Neural cell (in vitro differentiated cells): ENCODE measurements around the gene PIAS4. TPM values are rescaled to one million over a fixed set of nuclear protein-coding genes. Genes with fewer than 3 reads are reported as not detected.

Experiments used
- H2AFZ ChIP-seq: fragments of 200-600, 300-800 bp; sonication (generic), shearing (Covaris generic); 2 replicates; pipeline ENCODE4 v1.6.0; 2014; ENCODE audit warnings: low read depth, mild to moderate bottlenecking, antibody characterized with exemption, low read length, moderate library complexity
- H3F3A ChIP-seq: fragments of 200-600 bp; shearing (Covaris generic); 2 replicates; pipeline ENCODE4 v1.6.1; 2016; ENCODE audit warnings: mild to moderate bottlenecking, moderate library complexity, mixed read lengths, antibody characterized with exemption, low read length; ENCODE audit not compliant: insufficient read depth, poor library complexity, severe bottlenecking
- H3K27ac ChIP-seq: fragments of 200-600, 300-800 bp; sonication (generic), shearing (Covaris generic); 2 replicates; pipeline ENCODE4 v1.5.1; 2014; ENCODE audit warnings: mild to moderate bottlenecking, low read length, moderate library complexity
- H3K27me3 ChIP-seq: fragments of 300-800, 200-600 bp; sonication (generic), shearing (Covaris generic); 2 replicates; pipeline ENCODE4 v1.6.0; 2014; ENCODE audit warnings: mild to moderate bottlenecking, low read depth, low read length, moderate library complexity; ENCODE audit not compliant: insufficient read depth
- H3K36me3 ChIP-seq: fragments of 300-800, 200-600 bp; sonication (generic), shearing (Covaris generic); 2 replicates; pipeline ENCODE4 v1.5.1; 2014; ENCODE audit warnings: mild to moderate bottlenecking, antibody characterized with exemption, low read length, moderate library complexity; ENCODE audit not compliant: insufficient read depth
- H3K4me2 ChIP-seq: fragments of 300-800, 200-600 bp; sonication (generic), shearing (Covaris generic); 2 replicates; pipeline ENCODE4 v1.6.0; 2014; ENCODE audit warnings: mild to moderate bottlenecking, low read length
- H3K4me3 ChIP-seq: fragments of 300-800, 200-600 bp; sonication (generic), shearing (Covaris generic); 2 replicates; pipeline ENCODE4 v1.5.1; 2014; ENCODE audit warnings: mild to moderate bottlenecking, low read length, moderate library complexity
- H3K79me2 ChIP-seq: fragments of 200-600 bp; shearing (Covaris generic); replicated peaks from 2 replicates; pipeline ENCODE4 v1.6.0; 2014; ENCODE audit warnings: mild to moderate bottlenecking, low read length, moderate library complexity; ENCODE audit not compliant: insufficient read depth
- H3K9ac ChIP-seq: fragments of 300-800, 200-600 bp; sonication (generic), shearing (Covaris generic); 2 replicates; pipeline ENCODE4 v1.6.1; 2016; ENCODE audit warnings: mild to moderate bottlenecking, low read length, mixed read lengths
- H3K9me2 ChIP-seq: fragments of 200-600 bp; shearing (Covaris generic); 2 replicates; pipeline ENCODE4 v1.6.1; 2016; ENCODE audit warnings: mild to moderate bottlenecking, low read length, mixed read lengths; ENCODE audit not compliant: insufficient read depth
- H3K9me3 ChIP-seq: fragments of 200-600, 300-800 bp; sonication (generic), shearing (Covaris generic); 2 replicates; pipeline ENCODE4 v1.6.1; 2016; ENCODE audit warnings: mild to moderate bottlenecking, mixed run types, low read length, moderate library complexity, mixed read lengths
- H4K20me1 ChIP-seq: fragments of 200-600 bp; shearing (Covaris generic); 2 replicates; pipeline ENCODE4 v1.6.1; 2016; ENCODE audit warnings: mild to moderate bottlenecking, mixed run types; ENCODE audit not compliant: insufficient read depth
- EP300 ChIP-seq: fragments of 450-650 bp; conservative IDR thresholded peaks from 2 replicates; pipeline ENCODE4 v1.6.1; 2014; ENCODE audit warnings: antibody characterized with exemption, mild to moderate bottlenecking, moderate library complexity; ENCODE audit not compliant: poor library complexity, severe bottlenecking
- EZH2 ChIP-seq: fragments of 200-600, 300-800 bp; shearing (Covaris generic), sonication (generic); IDR thresholded peaks from 2 replicates; pipeline ENCODE4 v1.6.1; 2014; ENCODE audit warnings: antibody characterized with exemption, low read length, borderline replicate concordance, mild to moderate bottlenecking; ENCODE audit not compliant: insufficient read depth, poor library complexity, severe bottlenecking
- MXI1 ChIP-seq: fragments of 450-650 bp; conservative IDR thresholded peaks from 2 replicates; pipeline ENCODE4 v1.6.1; 2014; ENCODE audit warnings: antibody characterized with exemption, mild to moderate bottlenecking; ENCODE audit not compliant: poor library complexity, severe bottlenecking
- POLR2AphosphoS5 ChIP-seq: IDR thresholded peaks from 2 replicates; pipeline ENCODE4 v1.6.1; 2012
- RAD21 ChIP-seq: fragments of 450-650 bp; conservative IDR thresholded peaks from 2 replicates; pipeline ENCODE4 v1.6.1; 2014; ENCODE audit warnings: antibody characterized with exemption, mild to moderate bottlenecking, moderate library complexity
- SMC3 ChIP-seq: fragments of 450-650 bp; conservative IDR thresholded peaks from 2 replicates; pipeline ENCODE4 v1.6.1; 2014; ENCODE audit warnings: antibody characterized with exemption, mild to moderate bottlenecking, moderate library complexity; ENCODE audit not compliant: poor library complexity
- TAF1 ChIP-seq: IDR thresholded peaks from 2 replicates; pipeline ENCODE4 v1.6.1; 2012; ENCODE audit warnings: low read depth
- polyA plus RNA-seq: library from polyadenylated mRNA; depleted of rRNA; stranded (reverse); fragments of >200 nt; gene quantifications from 2 replicates; pipeline ENCODE4 v1.2.3, GENCODE V29; 2014
- TF ChIP-seq, protein P1 (sequence below): IDR thresholded peaks from 2 replicates; pipeline ENCODE4 v1.6.1; 2012; ENCODE audit warnings: borderline replicate concordance
- TF ChIP-seq, protein P2 (sequence below): fragments of 450-650 bp; IDR thresholded peaks from 2 replicates; pipeline ENCODE4 v1.5.1; 2014; ENCODE audit warnings: antibody characterized with exemption, mild to moderate bottlenecking, moderate library complexity; ENCODE audit not compliant: poor library complexity, severe bottlenecking

PIAS4 gene
- polyA plus RNA-seq, 1 donor from 2014 or later: 22.3 TPM

DNA sequence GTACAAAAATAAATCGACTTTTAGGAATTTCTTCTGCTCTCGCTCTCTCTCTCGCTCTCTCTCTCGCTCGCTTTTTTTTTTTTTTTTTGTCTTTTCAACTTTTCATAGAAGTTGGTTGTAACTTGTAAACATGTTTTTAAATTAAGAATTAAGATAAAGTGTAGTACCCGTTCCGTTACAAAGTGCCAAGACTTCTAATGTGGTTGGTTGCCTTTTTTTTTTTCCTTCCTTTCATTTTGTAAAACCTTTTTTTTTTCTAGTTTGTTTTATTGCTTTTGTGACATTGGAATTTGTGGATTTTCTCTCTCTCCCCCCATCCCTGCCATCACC is 38.8 kb downstream of the PIAS4 start:
- Histone ChIP-seq H3K27ac (no peak overlapping the region), H3K9me3 (no peaks in the 10 kb centered on the region), H3K4me2 (no peak overlapping the region), H3F3A (no peaks in the 10 kb centered on the region), H3K9ac (no peak overlapping the region), H3K27me3 (no peaks in the 10 kb centered on the region), H3K79me2 (no peaks in the 10 kb centered on the region), H2AFZ (no peak overlapping the region), H3K4me3 (no peak overlapping the region), H3K9me2 (no peaks in the 10 kb centered on the region), H3K36me3 (no peaks in the 10 kb centered on the region), H4K20me1 (no peaks in the 10 kb centered on the region)
- no peak for TF ChIP-seq EP300
- TF ChIP-seq, protein P1, sequence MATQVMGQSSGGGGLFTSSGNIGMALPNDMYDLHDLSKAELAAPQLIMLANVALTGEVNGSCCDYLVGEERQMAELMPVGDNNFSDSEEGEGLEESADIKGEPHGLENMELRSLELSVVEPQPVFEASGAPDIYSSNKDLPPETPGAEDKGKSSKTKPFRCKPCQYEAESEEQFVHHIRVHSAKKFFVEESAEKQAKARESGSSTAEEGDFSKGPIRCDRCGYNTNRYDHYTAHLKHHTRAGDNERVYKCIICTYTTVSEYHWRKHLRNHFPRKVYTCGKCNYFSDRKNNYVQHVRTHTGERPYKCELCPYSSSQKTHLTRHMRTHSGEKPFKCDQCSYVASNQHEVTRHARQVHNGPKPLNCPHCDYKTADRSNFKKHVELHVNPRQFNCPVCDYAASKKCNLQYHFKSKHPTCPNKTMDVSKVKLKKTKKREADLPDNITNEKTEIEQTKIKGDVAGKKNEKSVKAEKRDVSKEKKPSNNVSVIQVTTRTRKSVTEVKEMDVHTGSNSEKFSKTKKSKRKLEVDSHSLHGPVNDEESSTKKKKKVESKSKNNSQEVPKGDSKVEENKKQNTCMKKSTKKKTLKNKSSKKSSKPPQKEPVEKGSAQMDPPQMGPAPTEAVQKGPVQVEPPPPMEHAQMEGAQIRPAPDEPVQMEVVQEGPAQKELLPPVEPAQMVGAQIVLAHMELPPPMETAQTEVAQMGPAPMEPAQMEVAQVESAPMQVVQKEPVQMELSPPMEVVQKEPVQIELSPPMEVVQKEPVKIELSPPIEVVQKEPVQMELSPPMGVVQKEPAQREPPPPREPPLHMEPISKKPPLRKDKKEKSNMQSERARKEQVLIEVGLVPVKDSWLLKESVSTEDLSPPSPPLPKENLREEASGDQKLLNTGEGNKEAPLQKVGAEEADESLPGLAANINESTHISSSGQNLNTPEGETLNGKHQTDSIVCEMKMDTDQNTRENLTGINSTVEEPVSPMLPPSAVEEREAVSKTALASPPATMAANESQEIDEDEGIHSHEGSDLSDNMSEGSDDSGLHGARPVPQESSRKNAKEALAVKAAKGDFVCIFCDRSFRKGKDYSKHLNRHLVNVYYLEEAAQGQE: no peak
- no peak for TF ChIP-seq POLR2AphosphoS5
- no peak for TF ChIP-seq TAF1
- no peak for TF ChIP-seq SMC3
- TF ChIP-seq, protein P2, sequence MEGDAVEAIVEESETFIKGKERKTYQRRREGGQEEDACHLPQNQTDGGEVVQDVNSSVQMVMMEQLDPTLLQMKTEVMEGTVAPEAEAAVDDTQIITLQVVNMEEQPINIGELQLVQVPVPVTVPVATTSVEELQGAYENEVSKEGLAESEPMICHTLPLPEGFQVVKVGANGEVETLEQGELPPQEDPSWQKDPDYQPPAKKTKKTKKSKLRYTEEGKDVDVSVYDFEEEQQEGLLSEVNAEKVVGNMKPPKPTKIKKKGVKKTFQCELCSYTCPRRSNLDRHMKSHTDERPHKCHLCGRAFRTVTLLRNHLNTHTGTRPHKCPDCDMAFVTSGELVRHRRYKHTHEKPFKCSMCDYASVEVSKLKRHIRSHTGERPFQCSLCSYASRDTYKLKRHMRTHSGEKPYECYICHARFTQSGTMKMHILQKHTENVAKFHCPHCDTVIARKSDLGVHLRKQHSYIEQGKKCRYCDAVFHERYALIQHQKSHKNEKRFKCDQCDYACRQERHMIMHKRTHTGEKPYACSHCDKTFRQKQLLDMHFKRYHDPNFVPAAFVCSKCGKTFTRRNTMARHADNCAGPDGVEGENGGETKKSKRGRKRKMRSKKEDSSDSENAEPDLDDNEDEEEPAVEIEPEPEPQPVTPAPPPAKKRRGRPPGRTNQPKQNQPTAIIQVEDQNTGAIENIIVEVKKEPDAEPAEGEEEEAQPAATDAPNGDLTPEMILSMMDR: no peak
- no peak for TF ChIP-seq RAD21
- no peak for TF ChIP-seq MXI1
- TF ChIP-seq EZH2: no peak

DNA sequence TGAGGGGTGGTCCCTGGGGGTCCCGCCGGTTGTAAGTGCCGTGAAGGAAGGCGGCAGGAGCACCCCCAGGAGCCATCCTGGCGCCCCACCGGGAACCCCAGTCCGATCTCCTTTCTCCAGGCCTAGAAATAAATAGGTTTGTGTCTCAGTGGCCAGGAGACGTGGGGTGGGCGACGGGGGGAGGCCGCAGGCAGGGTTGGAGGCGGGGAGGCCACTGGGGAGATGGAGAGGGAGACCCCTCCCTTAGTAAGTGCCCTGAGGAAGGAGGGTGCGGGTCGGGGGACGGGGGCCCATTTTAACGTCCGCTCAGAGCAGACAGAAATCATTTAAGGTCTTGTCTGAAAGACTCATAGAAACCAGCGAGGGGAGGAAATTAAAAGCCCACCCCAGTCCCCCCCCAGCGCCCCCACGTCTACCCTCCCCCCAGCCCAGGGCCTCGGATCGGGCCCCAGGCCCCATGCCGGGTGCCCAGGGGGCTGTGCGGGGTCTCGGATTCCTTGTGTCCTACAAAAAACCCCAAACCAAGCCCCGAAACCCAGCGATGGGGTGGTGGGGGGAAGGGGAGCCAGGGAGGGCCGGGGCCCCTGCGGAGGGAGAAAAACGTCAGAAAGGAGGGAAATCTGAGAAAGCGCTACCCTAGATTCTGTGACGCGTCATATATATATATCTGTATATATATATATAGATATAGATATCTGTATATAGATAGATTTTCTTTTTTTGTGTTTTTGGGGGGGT is 39.6 kb downstream of the PIAS4 start:
- Histone ChIP-seq H4K20me1 (no peaks in the 10 kb centered on the region), H3K79me2 (no peaks in the 10 kb centered on the region), H2AFZ (no peak overlapping the region), H3K27me3 (no peaks in the 10 kb centered on the region), H3K27ac (no peak overlapping the region), H3K9me2 (no peaks in the 10 kb centered on the region), H3K9ac (no peak overlapping the region), H3K4me3 (no peak overlapping the region), H3K9me3 (no peaks in the 10 kb centered on the region), H3F3A (no peaks in the 10 kb centered on the region), H3K36me3 (no peaks in the 10 kb centered on the region), H3K4me2 (no peak overlapping the region)
- TF ChIP-seq, protein P2: no peak
- TF ChIP-seq TAF1: no peak
- TF ChIP-seq EP300: no peak
